ENCODE results near the gene LILRB3. TPM values are rescaled to one million over a fixed set of nuclear protein-coding genes. Genes with fewer than 3 reads are reported as not detected.
"Not testable (repeated sequence)": the region's sequence is repeated elsewhere in the genome, so short reads cannot be mapped to it uniquely, and the experiment has no call there.

LILRB3 gene
- total RNA-seq, 2 experiments from 2014 or later, result 1.1 to 1.3 TPM

- not testable (repeated sequence) for H3K36me3 ChIP-seq (ENCODE audit: insufficient read depth, low read length)
Measured at GRCh38 chr19:54223277-54223936, 600 bp upstream of the LILRB3 start.

DNA sequence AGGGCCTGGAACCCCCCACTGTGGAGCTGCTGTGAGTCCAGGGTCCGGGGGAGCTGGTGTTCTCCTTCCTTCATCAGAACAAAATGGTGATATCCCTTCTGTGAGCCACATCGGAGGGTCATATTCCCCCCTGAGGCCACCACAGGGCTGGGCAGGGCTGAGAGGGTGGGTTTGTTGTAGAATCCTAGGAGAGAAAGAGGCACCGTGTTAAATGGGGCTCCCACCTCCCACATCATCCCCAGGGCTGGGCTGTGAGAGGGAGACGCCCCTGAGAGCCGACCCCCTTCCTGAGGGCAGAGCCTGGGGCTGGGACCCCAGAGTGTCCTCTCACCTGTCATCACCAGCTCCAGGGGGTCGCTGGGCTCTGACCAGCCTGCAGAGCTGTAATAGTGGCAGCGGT lies 860 bp downstream of the LILRB3 start:
- ATAC-seq (ENCODE audit: poor library complexity); H3K27me3 ChIP-seq (ENCODE audit: control insufficient read depth in 1 of 2, insufficient read depth in 2 of 2, low read length in 2 of 2); H3K36me3 Mint-ChIP-seq (ENCODE audit: low read depth); H3K4me3 Mint-ChIP-seq; H3K27ac ChIP-seq (ENCODE audit: low read depth in 1 of 2, low read length in 2 of 2); H3K4me3 ChIP-seq (ENCODE audit: low read length); H3K27me3 Mint-ChIP-seq; H3K9me3 ChIP-seq (ENCODE audit: control insufficient read depth in 1 of 2, insufficient read depth in 1 of 2, low read length in 2 of 2); H3K4me1 ChIP-seq (ENCODE audit: insufficient read depth, low read length); H3K9me3 Mint-ChIP-seq; H3K27ac Mint-ChIP-seq; POLR2A ChIA-PET; H3K4me1 Mint-ChIP-seq (ENCODE audit: low read depth); H3K36me3 ChIP-seq (ENCODE audit: insufficient read depth, low read length); DNase-seq; CTCF ChIA-PET: not testable (repeated sequence)
- intact Hi-C loops (cut with DNase I, micrococcal nuclease), result loop anchor here in 1 of 2 experiments (2.0 kb wide), 2 partner anchors 17 to 25 kb away; no protein-coding TSS in a partner anchor

More at GRCh38 chr19:54223277-54223936, 600 bp upstream of the LILRB3 start:
- DNase-seq; H3K27me3 Mint-ChIP-seq; H3K4me3 Mint-ChIP-seq; H3K9me3 ChIP-seq (ENCODE audit: control insufficient read depth in 1 of 2, insufficient read depth in 1 of 2, low read length in 2 of 2); CTCF ChIA-PET; H3K36me3 Mint-ChIP-seq (ENCODE audit: low read depth); H3K27ac Mint-ChIP-seq; ATAC-seq (ENCODE audit: poor library complexity); H3K27me3 ChIP-seq (ENCODE audit: control insufficient read depth in 1 of 2, insufficient read depth in 2 of 2, low read length in 2 of 2); H3K4me1 ChIP-seq (ENCODE audit: insufficient read depth, low read length); H3K9me3 Mint-ChIP-seq; H3K27ac ChIP-seq (ENCODE audit: low read depth in 1 of 2, low read length in 2 of 2); H3K4me1 Mint-ChIP-seq (ENCODE audit: low read depth); POLR2A ChIA-PET: not testable (repeated sequence)
- H3K4me3 ChIP-seq (ENCODE audit: low read length), result peak overlapping the region; percentile 43
- intact Hi-C loops (cut with DNase I, micrococcal nuclease), result loop anchor here in 1 of 2 experiments (2.0 kb wide), 2 partner anchors 15 to 23 kb away; no protein-coding TSS in a partner anchor

DNA sequence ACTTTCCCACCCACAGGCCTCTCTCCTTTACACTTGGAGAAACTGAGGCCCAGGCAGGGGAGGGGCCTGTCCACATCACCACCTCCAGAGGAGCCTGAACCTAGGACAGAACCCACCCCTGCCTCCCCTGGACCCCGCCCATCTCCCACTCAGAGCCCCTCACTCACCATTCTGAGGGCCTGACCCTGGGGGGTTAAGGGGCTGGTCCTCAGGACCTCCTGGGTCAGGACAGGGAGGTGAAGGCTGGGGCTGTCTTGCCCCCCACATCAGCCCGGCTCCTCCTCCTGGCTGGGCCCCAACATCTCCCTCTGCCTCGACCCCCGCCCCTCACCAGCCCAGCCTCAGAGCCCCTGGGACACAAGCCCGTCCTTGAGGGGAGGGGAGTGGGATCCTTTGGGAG lies 3.1 kb downstream of the LILRB3 start:
- H3K4me1 ChIP-seq (ENCODE audit: insufficient read depth, low read length); H3K27me3 ChIP-seq (ENCODE audit: control insufficient read depth in 1 of 2, insufficient read depth in 2 of 2, low read length in 2 of 2); ATAC-seq (ENCODE audit: poor library complexity); H3K4me1 Mint-ChIP-seq (ENCODE audit: low read depth); H3K9me3 Mint-ChIP-seq; DNase-seq; POLR2A ChIA-PET; H3K4me3 ChIP-seq (ENCODE audit: low read length); intact Hi-C loops (cut with DNase I, micrococcal nuclease); H3K36me3 ChIP-seq (ENCODE audit: insufficient read depth, low read length); H3K27ac ChIP-seq (ENCODE audit: low read depth in 1 of 2, low read length in 2 of 2); H3K9me3 ChIP-seq (ENCODE audit: control insufficient read depth in 1 of 2, insufficient read depth in 1 of 2, low read length in 2 of 2); CTCF ChIA-PET; H3K4me3 Mint-ChIP-seq; H3K36me3 Mint-ChIP-seq (ENCODE audit: low read depth); H3K27me3 Mint-ChIP-seq; H3K27ac Mint-ChIP-seq: not testable (repeated sequence)

DNA sequence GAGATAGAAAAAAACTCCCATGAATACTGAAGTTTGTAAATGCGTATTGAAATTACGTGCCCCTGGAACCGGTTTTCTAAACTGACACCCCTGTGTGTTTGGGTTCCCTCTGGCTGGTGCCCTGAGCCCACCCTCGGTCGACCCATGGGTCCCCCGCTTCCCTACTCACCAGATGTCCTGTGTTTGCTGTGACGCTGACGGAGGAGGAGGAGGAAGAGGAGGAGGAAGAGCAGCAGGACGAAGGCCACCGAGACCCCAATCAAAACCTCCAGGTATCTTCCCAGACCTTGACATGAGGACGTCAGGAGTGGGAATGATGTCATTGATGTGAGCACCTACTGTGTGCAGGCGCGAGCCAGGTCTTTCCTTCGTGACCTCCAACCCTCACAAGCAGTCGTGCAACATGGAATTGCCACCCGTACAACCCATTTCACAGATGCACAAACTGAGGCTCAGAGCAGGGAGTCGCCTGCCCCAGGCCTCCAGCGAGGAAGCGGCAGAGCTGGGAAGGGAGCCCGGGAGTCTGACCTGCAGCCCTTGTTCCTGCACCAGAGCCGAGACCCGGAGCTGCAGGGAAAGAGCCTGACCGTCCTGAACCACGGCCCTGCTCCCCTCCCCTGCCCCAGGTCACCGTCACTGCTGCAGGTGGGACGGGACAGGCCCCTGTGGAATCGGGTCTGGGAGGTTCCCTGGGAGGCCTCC lies 3.7 kb downstream of the LILRB3 start:
- peaks cover 8% of the 10 kb centered on the region for H3K4me1 ChIP-seq (ENCODE audit: insufficient read depth, low read length)
- H3K27me3 Mint-ChIP-seq, result peaks cover 3% of the 10 kb centered on the region
- H3K9me3 ChIP-seq (ENCODE audit: control insufficient read depth in 1 of 2, insufficient read depth in 1 of 2, low read length in 2 of 2), result no peaks in the 10 kb centered on the region
- no peaks in the 10 kb centered on the region for H3K4me1 Mint-ChIP-seq (ENCODE audit: low read depth)
- intact Hi-C loops (cut with DNase I, micrococcal nuclease), result no loop called here
- H3K27ac Mint-ChIP-seq, result no peak overlapping the region
- H3K36me3 Mint-ChIP-seq (ENCODE audit: low read depth), result no peaks in the 10 kb centered on the region
- H3K9me3 Mint-ChIP-seq, result no peaks in the 10 kb centered on the region
- H3K27me3 ChIP-seq (ENCODE audit: control insufficient read depth in 1 of 2, insufficient read depth in 2 of 2, low read length in 2 of 2), result peaks cover 0 to 2% of the 10 kb centered on the region in 2 experiments
- DNase-seq (no peak), ATAC-seq (ENCODE audit: poor library complexity) (no peak)
- TF ChIP-seq CTCF (IDR thresholded peaks at IDR 0.05), result no peak
- H3K36me3 ChIP-seq (ENCODE audit: insufficient read depth, low read length), result no peaks in the 10 kb centered on the region
- H3K4me3 Mint-ChIP-seq, result no peak overlapping the region
- POLR2A ChIA-PET, result no interaction called here
- H3K27ac ChIP-seq (ENCODE audit: low read depth in 1 of 2, low read length in 2 of 2), result no peak overlapping the region
- H3K4me3 ChIP-seq (ENCODE audit: low read length), result no peak overlapping the region
- CTCF ChIA-PET, result no interaction called here
